ENCODE measurements around the gene GSG1L2. TPM values are rescaled to one million over a fixed set of nuclear protein-coding genes. Genes with fewer than 3 reads are reported as not detected.

The GSG1L2 gene
- total RNA-seq, 1 donor from 2014 or later = not detected

GRCh38 chr17:9809409-9809808 lies 12.5 kb downstream of the GSG1L2 start:
- no peak for DNase-seq (ENCODE audit: low spot score)
- Histone ChIP-seq H3K4me1 (no peaks in the 10 kb centered on the region), H3F3A (ENCODE audit: low read depth) (no peaks in the 10 kb centered on the region), H3K4me3 (no peak overlapping the region), H3K9ac (no peak overlapping the region), H4K20me1 (ENCODE audit: low read depth) (no peaks in the 10 kb centered on the region), H2AFZ (replicated peaks) (no peak overlapping the region), H3K36me3 (no peaks in the 10 kb centered on the region), H3K9me3 (ENCODE audit: low read depth) (no peaks in the 10 kb centered on the region), H3K27ac (no peak overlapping the region), H3K79me2 (ENCODE audit: low read depth) (no peaks in the 10 kb centered on the region), H3K4me2 (no peak overlapping the region), H3K27me3 (no peaks in the 10 kb centered on the region)
- H3K27me3 Mint-ChIP-seq (ENCODE audit: insufficient read depth, low read depth) = peaks cover 2% of the 10 kb centered on the region
- no peaks in the 10 kb centered on the region for H3K36me3 Mint-ChIP-seq
- no peak for TF ChIP-seq EZH2phosphoT487 (IDR thresholded peaks at IDR 0.05)
- TF ChIP-seq, protein P1, sequence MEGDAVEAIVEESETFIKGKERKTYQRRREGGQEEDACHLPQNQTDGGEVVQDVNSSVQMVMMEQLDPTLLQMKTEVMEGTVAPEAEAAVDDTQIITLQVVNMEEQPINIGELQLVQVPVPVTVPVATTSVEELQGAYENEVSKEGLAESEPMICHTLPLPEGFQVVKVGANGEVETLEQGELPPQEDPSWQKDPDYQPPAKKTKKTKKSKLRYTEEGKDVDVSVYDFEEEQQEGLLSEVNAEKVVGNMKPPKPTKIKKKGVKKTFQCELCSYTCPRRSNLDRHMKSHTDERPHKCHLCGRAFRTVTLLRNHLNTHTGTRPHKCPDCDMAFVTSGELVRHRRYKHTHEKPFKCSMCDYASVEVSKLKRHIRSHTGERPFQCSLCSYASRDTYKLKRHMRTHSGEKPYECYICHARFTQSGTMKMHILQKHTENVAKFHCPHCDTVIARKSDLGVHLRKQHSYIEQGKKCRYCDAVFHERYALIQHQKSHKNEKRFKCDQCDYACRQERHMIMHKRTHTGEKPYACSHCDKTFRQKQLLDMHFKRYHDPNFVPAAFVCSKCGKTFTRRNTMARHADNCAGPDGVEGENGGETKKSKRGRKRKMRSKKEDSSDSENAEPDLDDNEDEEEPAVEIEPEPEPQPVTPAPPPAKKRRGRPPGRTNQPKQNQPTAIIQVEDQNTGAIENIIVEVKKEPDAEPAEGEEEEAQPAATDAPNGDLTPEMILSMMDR (IDR thresholded peaks at IDR 0.05) = no peak
- H3K4me1 Mint-ChIP-seq = peaks cover 9% of the 10 kb centered on the region
- H3K9me3 Mint-ChIP-seq = no peaks in the 10 kb centered on the region
- no peak overlapping the region for H3K4me3 Mint-ChIP-seq
- H3K27ac Mint-ChIP-seq = no peak overlapping the region

DNA sequence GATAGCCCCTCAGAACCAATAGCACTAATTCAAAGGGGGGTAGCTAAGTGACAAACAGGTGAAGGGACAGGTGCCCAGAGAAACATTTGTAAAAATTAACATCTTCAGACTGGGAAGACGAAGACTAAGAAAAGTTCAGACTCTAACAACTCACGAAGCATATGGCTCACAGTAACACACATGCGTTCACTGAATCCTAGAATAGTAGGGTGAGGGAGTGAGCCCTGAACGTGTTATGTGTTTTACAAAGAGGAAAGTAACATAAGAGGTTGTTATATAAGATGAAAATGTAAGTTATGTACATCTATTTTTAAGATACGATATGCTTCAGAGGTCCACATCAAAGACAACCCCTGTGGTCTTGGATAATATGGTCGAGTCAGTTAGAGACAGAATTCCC lies 15.2 kb downstream of the GSG1L2 start:
- TF ChIP-seq, protein P1 (IDR thresholded peaks at IDR 0.05) = no peak
- no peak for TF ChIP-seq EZH2 (IDR thresholded peaks at IDR 0.05)
- no peak for TF ChIP-seq EZH2phosphoT487 (IDR thresholded peaks at IDR 0.05)
- Histone ChIP-seq H3K79me2 (ENCODE audit: low read depth) (no peaks in the 10 kb centered on the region), H3K27ac (no peak overlapping the region), H3K27me3 (no peaks in the 10 kb centered on the region), H3K9me3 (ENCODE audit: low read depth) (no peaks in the 10 kb centered on the region), H3K4me1 (no peaks in the 10 kb centered on the region), H3K36me3 (no peaks in the 10 kb centered on the region), H2AFZ (replicated peaks) (no peak overlapping the region), H3K4me3 (no peak overlapping the region), H3K9ac (no peak overlapping the region), H4K20me1 (ENCODE audit: low read depth) (no peaks in the 10 kb centered on the region), H3K4me2 (no peak overlapping the region), H3F3A (ENCODE audit: low read depth) (no peaks in the 10 kb centered on the region)
- H3K4me1 Mint-ChIP-seq = peaks cover 9% of the 10 kb centered on the region
- H3K9me3 Mint-ChIP-seq = no peaks in the 10 kb centered on the region
- H3K36me3 Mint-ChIP-seq = no peaks in the 10 kb centered on the region
- no peak overlapping the region for H3K4me3 Mint-ChIP-seq
- DNase-seq (ENCODE audit: low spot score) = no peak
- H3K27me3 Mint-ChIP-seq (ENCODE audit: insufficient read depth, low read depth) = peaks cover 4% of the 10 kb centered on the region
- H3K27ac Mint-ChIP-seq = no peak overlapping the region

DNA sequence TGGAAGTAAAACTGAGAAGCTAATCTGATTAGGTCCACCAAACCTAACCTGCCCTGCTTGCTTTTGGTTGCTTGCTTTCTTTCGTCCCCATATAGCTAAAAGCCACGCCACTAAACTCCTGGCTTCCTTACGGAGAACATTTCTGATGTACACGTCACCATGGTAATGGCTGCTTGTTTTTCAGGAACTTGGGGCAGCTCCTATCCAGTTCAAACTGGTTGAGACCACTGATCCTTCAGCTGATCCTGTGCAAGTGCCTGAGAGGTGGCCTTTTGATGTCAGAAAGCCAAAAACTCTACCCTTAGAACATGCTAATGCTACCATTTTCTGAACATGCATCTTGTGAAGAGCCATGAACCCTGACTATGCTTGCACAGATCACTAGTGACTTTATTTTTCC lies 16.1 kb downstream of the GSG1L2 start:
- no peaks in the 10 kb centered on the region for H3K9me3 ChIP-seq (ENCODE audit: low read depth)
- H3K27ac Mint-ChIP-seq = no peak overlapping the region
- peaks cover 4% of the 10 kb centered on the region for H3K27me3 Mint-ChIP-seq (ENCODE audit: insufficient read depth, low read depth)
- H3K27me3 ChIP-seq = no peaks in the 10 kb centered on the region
- TF ChIP-seq, protein P1 (IDR thresholded peaks at IDR 0.05) = no peak
- TF ChIP-seq EZH2phosphoT487 (IDR thresholded peaks at IDR 0.05) (no peak), EZH2 (IDR thresholded peaks at IDR 0.05) (no peak)
- H3K36me3 Mint-ChIP-seq = no peaks in the 10 kb centered on the region
- H3F3A ChIP-seq (ENCODE audit: low read depth) = no peaks in the 10 kb centered on the region
- H2AFZ ChIP-seq (replicated peaks) = no peak overlapping the region
- DNase-seq (ENCODE audit: low spot score) = no peak
- no peak overlapping the region for H3K4me2 ChIP-seq
- H3K27ac ChIP-seq = no peak overlapping the region
- no peak overlapping the region for H3K4me3 ChIP-seq
- H3K79me2 ChIP-seq (ENCODE audit: low read depth) = no peaks in the 10 kb centered on the region
- H4K20me1 ChIP-seq (ENCODE audit: low read depth) = no peaks in the 10 kb centered on the region
- H3K36me3 ChIP-seq = no peaks in the 10 kb centered on the region
- no peaks in the 10 kb centered on the region for H3K4me1 ChIP-seq
- no peak overlapping the region for H3K4me3 Mint-ChIP-seq
- no peaks in the 10 kb centered on the region for H3K9me3 Mint-ChIP-seq
- H3K4me1 Mint-ChIP-seq = peaks cover 9% of the 10 kb centered on the region
- H3K9ac ChIP-seq = no peak overlapping the region

Data from neural progenitor cell (in vitro differentiated cells).